ENCODE results near the gene CLEC18B.
"Not testable (repeated sequence)": the region's sequence is repeated elsewhere in the genome, so short reads cannot be mapped to it uniquely, and the experiment has no call there.

CLEC18B gene

GRCh38 chr16:74443624-74444346 lies 22.5 kb upstream of the CLEC18B start:
- not testable (repeated sequence) for DNase-seq

DNA sequence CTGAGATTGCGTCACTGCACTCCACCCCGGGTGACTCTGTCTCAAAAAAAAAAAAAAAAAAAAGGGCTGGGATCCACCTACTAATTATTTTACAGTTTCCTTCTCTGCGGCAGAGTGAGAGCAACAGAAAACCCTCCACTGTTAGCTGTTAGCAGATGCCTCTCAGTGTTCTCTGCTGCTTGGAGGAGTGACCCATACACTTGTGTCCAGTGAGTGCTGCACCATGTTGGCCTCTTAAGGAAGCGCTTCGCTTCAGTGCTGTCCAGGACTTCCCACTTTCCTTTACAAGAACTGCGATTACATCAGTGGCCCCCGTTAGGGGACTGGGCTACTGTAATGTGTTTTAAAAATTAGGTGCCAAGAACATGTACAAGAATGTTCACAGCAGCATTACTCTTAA lies 18.4 kb upstream of the CLEC18B start:
- no peak for DNase-seq

GRCh38 chr16:74438492-74438979 lies 17.3 kb upstream of the CLEC18B start:
- no peak for DNase-seq

GRCh38 chr16:74431516-74431915 lies 10.2 kb upstream of the CLEC18B start:
- no peak for DNase-seq

- not testable (repeated sequence) for DNase-seq
These were observed 8.9 kb upstream of the CLEC18B start for GRCh38 chr16:74430036-74430712.

GRCh38 chr16:74428493-74428892 lies 7.2 kb upstream of the CLEC18B start:
- not testable (repeated sequence) for DNase-seq

GRCh38 chr16:74425751-74426150 lies 4.5 kb upstream of the CLEC18B start:
- not testable (repeated sequence) for DNase-seq

DNA sequence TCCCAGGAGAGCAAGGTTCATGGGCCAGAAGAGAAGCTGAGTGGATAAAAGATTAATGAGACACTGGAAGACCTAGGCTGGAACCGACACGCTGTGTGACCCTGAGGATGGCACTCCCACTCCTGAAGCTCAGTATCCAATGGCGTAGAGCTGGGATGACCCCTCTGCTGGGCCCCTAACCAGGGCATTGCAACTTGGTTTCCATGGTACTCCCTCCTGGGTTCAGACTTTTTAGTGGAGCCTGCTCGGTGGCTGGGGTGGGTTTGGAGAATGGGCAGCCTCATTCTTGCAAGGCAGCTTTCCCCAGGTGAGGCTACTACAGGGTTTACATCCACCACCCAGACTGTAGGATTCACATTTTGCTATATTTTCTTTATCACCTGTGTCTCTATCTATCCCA lies 2.4 kb upstream of the CLEC18B start:
- DNase-seq: not testable (repeated sequence)

DNA sequence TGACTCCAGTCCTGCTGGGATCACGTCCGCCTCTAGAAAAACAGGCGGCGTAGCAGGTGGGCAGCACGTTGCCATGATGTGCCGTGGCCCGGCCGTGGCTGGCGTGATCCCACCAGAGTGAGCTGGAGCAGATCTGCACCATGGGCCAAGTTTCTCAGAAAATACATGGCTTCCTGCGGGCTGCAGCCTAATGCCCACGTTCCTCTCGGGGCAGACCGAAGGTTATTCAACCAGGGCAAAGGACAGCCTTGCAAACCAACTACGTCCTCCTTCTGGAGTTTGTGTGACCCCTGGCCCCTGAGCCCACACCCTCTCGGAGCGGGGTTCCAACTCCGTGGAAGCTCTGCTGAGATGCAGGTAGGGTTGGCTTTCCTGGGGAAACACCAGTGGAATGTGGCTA lies 808 bp upstream of the CLEC18B start:
- DNase-seq: not testable (repeated sequence)

GRCh38 chr16:74421482-74421785 lies 156 bp upstream of the CLEC18B start:
- not testable (repeated sequence) for DNase-seq

DNA sequence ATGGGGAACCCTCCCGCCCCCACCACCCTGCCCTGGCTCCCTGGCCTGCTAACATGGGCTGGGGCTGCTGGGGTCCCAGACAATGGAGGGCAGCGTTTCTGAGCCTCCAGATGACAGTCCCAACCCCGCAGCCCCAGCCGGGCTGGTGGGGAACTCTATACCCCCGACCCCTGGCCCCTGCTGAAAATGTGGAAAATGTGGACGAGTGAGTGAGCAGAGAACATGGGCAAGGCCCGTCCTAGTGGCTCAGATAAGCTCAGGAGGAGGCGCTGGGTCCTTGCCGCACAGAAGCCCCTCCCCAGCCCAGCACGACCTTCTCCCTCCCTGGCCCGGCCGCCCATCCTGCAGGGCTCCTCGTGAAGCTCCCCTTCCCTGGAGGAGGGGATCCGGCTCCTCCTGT lies 1.5 kb downstream of the CLEC18B start:
- DNase-seq: not testable (repeated sequence)

- not testable (repeated sequence) for DNase-seq
These were observed 3.4 kb downstream of the CLEC18B start for GRCh38 chr16:74417897-74418296.

- not testable (repeated sequence) for DNase-seq
These were observed 7.4 kb downstream of the CLEC18B start for GRCh38 chr16:74413920-74414319.

DNA sequence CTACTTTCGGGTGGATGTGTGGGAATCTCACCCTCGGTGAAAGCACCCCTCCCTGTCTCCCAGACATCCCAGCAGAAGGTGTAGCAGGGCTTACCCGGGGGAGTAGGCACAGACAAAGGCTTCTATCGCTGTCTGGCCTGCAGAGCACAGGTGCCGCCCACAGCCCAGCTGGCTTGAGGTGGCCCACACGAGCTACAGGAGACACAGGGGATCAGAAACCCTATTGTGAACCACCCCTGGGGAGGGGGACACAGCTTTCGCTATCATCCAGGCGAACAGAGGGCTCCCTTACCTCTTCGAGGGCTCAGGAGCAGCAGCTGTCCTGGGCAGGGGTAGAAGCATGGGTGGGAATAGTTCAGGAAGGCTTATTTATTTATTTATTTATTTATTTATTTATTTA lies 7.8 kb downstream of the CLEC18B start:
- not testable (repeated sequence) for DNase-seq

GRCh38 chr16:74412775-74413390 lies 8.4 kb downstream of the CLEC18B start:
- DNase-seq: not testable (repeated sequence)

- not testable (repeated sequence) for DNase-seq
These were observed 9.0 kb downstream of the CLEC18B start for GRCh38 chr16:74412138-74412774.

GRCh38 chr16:74410981-74411380 lies 10.3 kb downstream of the CLEC18B start:
- not testable (repeated sequence) for DNase-seq

GRCh38 chr16:74410057-74410957 lies 11.0 kb downstream of the CLEC18B start:
- DNase-seq: not testable (repeated sequence)

GRCh38 chr16:74409185-74409981 lies 11.9 kb downstream of the CLEC18B start:
- not testable (repeated sequence) for DNase-seq

- DNase-seq: not testable (repeated sequence)
These were observed 13.9 kb downstream of the CLEC18B start for GRCh38 chr16:74407362-74407705.

- DNase-seq: not testable (repeated sequence)
These were observed 14.5 kb downstream of the CLEC18B start for GRCh38 chr16:74406600-74407361.

Measured in DMS79 (cell line).